Stimulated activated CD8-positive, alpha-beta memory T cell treated with anti-CD3 and anti-CD28 coated beads, Interleukin-12 subunit alpha, Interleukin-12 subunit beta, amount 100 ng/mL, for 1 hour (primary cell): ENCODE measurements around the gene GABRR2.

ENCODE experiments used
- DNase-seq: peaks from one replicate; pipeline ENCODE4 v3.0.0-alpha.2; 2020; ENCODE audit warnings: low read depth

The GABRR2 gene

DNA sequence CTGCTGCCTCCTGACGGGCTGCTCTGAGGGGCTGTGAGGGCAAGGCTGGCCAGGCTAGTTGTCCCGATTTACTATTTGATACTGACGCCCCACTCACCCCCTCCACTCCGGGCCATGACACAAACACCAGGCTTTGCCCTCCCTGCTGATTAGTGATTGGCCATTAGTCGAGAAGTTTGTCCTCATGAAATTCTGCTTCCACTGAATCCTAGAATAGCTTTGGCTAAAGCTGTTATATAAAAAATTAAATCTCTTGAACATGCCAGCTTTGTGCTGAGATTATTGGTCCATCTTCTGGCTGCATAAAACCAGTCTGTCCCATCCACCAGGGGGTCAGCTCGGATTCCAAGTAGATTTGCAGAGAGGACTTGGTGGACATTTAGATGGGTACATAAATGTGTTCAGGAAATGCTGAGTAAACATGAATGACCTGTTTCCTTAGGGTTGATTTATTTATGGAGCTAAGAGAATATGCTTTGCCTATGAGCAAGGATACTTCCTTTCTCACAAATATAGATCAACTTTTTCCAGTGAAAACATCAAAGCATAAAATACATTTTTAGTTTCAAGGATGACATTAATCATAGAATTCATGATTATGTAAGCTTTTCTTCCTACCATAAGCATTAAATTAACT, at the start of gene GABRR2:
Gene GABRR2, minus strand, starts transcription at position 51 of the 637 bp plus-strand sequence. CDS start 134 bp downstream, outside the sequence.
- no peak for DNase-seq

- DNase-seq = no peak
Measured at GRCh38 chr6:89364586-89364985, 49.5 kb upstream of the GABRR2 start.

DNA sequence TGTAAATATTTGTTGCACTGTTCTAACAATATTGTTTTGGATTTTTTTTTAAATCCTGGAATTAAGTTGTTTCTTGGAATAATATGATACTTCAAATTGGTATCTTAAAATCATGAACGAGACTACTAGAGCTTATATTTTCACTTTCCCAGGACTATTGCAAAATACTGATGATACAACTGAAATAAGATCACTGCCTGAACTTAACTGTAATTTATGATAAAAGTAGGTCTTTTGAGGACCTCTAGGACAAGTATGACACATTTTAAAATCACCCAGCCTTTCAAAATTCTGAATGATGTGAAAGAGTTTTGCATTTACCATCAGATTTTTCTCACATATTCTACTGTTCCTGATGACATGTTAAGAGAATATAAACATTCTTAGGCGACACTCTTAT, 46.1 kb upstream of the GABRR2 start:
- no peak for DNase-seq

- DNase-seq = no peak
Measured at GRCh38 chr6:89360415-89360999, 45.4 kb upstream of the GABRR2 start.

DNA sequence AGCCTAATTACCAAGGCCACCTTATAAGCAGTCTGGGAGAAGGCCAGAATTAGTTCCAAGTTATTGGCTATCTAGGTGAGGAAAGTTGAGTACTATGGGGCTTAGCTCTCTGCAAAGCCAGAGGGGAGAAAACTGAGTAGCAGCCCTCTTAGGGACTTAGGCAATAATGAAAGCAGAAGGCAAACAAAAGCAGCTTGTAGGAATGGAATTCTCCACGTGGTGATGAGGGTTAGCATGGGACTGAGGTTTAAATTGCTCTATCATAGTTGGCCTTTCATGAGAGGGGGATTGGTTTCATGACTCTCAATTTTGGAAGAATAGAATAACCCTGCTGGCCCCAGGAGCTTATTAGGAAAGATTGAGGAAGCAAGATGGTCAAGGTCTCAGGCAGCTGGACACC, 44.5 kb upstream of the GABRR2 start:
- DNase-seq = no peak

- no peak for DNase-seq
Measured at GRCh38 chr6:89357390-89357789, 42.3 kb upstream of the GABRR2 start.

DNA sequence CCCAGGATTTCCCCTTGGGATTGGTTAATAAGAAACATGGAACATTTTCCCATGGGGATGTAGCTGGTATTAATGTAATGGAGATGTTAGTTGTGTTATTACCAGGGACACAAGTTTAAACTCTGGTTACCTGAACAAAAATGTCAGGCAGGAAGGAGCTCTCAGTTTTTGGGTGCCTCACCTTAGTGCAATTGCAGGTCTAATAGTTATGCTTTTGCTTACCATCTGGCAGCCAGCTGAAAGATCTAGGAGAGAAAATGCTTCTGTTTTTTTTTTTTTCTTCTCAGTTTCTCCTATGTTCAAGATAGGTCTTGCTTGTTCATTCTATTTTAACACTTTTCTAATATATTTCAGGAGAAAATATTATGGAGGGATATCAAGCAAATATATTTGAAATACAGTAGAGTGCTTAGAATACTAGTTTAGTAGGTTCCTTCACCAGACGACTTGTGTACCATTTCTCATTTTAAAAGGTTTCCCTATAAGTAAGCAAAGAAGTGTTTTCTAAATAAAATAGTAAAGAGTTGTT, 41.6 kb upstream of the GABRR2 start:
- DNase-seq = no peak

DNA sequence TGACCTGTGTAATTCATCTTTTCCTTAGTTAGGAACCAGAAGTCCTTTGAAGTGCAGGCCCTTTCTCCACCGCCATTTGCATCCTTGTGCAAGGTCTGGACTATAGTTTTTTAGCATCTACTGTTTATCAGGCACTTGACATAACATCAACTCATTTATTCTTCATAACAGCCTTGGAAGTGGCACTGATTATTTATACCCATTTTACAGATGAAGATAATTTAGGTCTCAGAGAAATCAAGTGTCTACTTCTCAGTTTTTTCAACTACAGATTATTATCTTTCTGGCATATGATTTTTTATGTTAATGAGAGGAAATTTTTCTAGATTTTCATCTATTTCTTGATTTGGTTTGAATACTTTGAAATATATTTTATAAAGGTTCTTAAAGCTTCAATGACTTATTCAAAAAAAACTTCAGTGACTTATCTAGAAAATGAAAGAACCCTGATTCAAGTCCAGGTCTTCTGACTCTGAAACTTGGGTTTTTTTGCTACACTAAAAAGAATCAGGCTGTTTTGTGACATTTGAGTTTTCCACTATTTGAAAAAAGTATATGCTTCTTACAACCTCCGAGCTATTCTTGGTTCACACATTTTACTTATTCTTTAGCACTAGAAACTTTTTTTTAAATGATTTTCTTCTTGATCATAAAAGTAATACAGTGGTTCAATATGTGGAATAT, 40.6 kb upstream of the GABRR2 start:
- no peak for DNase-seq

- no peak for DNase-seq
Measured at GRCh38 chr6:89353702-89354392, 38.7 kb upstream of the GABRR2 start.

DNA sequence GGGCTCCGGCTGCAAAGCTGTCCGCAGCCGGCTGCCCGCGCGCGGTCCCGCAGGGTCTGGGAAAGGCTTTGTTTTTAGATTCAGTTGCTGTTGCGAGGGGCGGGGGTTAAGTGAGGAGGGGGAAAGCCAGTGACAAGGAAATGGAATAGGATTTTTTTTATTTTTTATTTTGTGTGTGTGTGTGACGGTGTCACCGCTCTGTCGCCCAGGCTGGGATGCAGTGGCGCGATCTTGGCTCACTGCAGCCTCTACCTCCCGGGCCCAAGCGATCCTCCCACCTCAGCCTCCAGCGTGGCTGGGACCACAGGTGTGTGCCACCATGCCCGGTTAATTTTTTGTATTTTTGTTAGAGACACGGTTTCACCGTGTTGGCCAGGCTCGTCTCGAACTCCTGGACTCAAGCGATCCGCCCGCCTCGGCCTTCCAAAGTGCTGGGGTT, 38.0 kb upstream of the GABRR2 start:
- DNase-seq = no peak

GRCh38 chr6:89352278-89353117, 37.4 kb upstream of the GABRR2 start, which contains the start of gene UBE2J1:
UBE2J1 (minus strand) TSS chr6:89352722; CDS start chr6:89352569, 153 bp downstream.
- peak; percentile 47 for DNase-seq

DNA sequence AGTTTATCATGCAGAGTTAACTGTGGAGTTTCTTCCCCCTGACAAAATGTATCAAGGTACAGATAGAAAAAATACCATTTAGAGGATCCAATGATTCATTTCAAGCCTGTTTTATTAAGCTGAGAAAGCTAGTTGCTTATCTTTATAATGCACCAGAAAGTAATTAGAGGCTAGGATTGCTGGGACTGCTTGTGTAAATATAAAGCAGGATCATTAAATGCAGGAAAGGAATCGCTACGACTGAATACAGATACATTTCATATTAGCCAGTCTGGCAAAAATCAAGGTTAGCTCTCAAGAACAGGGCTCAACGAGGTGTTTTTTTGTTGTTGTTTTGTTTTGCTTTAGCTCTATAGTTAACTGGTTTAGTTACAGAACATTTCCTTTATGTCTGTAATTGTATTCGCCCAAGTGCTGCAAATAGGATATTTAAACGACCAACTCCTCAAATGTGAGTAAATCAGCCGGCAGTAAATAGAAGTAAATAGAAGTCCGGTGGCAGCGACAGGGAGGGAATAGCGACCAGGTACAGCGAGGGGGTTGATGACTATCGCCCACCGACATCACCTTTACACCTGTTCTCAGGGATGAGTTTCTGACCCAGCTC, 36.7 kb upstream of the GABRR2 start:
- no peak for DNase-seq

- DNase-seq = no peak
Measured at GRCh38 chr6:89350281-89350966, 35.3 kb upstream of the GABRR2 start.

DNA sequence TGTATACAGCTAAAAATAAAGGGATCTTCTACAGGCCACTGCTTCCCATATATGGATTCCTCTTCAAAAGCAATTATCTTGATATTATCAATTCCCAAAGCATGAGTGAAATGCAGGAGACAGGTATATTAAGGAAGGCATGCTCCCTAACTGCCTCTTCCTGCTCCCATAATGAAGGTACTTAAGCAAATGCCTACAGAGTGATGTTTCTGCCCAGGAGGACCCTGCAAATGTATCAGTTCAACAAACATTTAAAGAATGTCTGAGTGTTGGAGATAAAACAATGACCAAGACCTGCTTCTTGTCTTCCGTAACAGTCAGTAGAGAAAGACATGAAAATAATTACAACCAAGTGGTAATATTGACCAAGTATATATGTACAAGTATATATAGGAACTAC, 33.3 kb upstream of the GABRR2 start:
- no peak for DNase-seq

DNA sequence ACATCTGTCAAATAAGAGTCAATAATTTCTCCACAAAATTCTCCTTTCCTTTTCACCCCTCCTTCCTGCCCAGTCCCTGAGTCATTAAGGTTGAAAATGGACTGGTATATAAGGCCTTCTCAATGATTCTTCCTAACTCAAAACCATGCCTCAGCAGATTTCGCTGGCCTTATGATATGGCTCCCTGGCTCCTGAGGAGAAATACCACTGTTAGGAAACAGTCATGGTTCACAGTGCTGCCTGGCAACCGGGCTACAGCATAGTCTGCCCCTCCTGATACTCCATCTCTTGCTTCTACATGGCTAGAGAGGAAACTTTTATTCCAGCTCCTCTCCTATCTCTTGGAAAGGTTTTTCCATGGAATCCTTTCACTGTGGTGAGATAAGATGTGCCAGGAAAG, 32.7 kb upstream of the GABRR2 start:
- DNase-seq = no peak

GRCh38 chr6:89346433-89346832, 31.3 kb upstream of the GABRR2 start:
- DNase-seq = no peak

GRCh38 chr6:89339565-89339964, 24.5 kb upstream of the GABRR2 start:
- DNase-seq = no peak

- DNase-seq = no peak
Measured at GRCh38 chr6:89335164-89335563, 20.1 kb upstream of the GABRR2 start.

- no peak for DNase-seq
Measured at GRCh38 chr6:89330910-89331309, 15.8 kb upstream of the GABRR2 start.

- DNase-seq = no peak
Measured at GRCh38 chr6:89328976-89329375, 13.9 kb upstream of the GABRR2 start.

DNA sequence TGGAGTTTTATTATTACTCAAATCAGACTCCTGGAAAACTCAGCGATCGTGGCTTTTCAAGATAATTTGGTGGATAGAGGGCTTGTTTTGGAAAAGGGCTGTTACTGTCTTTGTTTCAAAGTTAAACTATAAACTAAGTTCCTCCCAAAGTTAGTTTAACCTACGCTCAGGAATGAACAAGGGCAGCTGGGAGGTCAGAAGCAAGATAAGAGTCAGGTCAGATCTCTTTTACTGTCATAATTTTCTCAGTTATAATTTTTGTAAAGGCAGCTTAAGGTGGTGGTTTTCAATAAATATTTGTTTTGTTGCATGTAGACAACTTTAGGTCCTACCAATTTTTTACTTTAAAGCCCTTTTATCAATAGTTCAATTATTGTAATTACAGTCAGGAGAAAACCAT, 9.2 kb upstream of the GABRR2 start:
- no peak for DNase-seq
